ENCODE data around the gene KLHL29. TPM values are rescaled to one million over a fixed set of nuclear protein-coding genes. Genes with fewer than 3 reads are reported as not detected.

Gene KLHL29
- total RNA-seq, 1 donor from 2014 or later = 5.0 TPM

DNA sequence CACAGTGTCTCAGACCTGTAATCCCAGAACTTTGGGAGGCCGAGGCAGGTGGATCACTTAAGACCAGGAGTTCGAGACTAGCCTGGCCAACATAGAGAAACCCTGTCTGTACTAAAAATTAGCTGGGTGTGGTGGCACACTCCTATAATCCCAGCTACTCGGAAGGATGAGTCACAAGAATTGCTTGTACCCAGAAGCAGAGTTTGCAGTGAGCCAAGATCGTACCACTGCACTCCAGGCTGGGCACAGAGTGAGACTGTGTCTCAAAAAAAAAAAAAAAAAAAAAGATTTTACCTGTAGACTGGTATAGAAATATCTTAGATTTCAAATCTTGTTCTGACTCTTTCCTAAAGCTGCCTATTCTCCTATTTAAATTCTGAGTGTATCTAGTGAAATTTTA lies 7.2 kb upstream of the KLHL29 start:
- Mint-ChIP-seq H3K27ac (ENCODE audit: unreplicated experiment) (no peak overlapping the region), H3K4me1 (ENCODE audit: unreplicated experiment) (peaks cover 8% of the 10 kb centered on the region), H3K9me3 (ENCODE audit: unreplicated experiment) (no peaks in the 10 kb centered on the region), H3K27me3 (ENCODE audit: unreplicated experiment) (peaks cover 20% of the 10 kb centered on the region), H3K36me3 (ENCODE audit: unreplicated experiment) (no peaks in the 10 kb centered on the region), H3K4me3 (ENCODE audit: unreplicated experiment) (no peak overlapping the region)
- DNase-seq (ENCODE audit: extremely low spot score, unreplicated experiment) = no peak
- TF ChIP-seq, protein P1, sequence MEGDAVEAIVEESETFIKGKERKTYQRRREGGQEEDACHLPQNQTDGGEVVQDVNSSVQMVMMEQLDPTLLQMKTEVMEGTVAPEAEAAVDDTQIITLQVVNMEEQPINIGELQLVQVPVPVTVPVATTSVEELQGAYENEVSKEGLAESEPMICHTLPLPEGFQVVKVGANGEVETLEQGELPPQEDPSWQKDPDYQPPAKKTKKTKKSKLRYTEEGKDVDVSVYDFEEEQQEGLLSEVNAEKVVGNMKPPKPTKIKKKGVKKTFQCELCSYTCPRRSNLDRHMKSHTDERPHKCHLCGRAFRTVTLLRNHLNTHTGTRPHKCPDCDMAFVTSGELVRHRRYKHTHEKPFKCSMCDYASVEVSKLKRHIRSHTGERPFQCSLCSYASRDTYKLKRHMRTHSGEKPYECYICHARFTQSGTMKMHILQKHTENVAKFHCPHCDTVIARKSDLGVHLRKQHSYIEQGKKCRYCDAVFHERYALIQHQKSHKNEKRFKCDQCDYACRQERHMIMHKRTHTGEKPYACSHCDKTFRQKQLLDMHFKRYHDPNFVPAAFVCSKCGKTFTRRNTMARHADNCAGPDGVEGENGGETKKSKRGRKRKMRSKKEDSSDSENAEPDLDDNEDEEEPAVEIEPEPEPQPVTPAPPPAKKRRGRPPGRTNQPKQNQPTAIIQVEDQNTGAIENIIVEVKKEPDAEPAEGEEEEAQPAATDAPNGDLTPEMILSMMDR (IDR thresholded peaks at IDR 0.05) = no peak

DNA sequence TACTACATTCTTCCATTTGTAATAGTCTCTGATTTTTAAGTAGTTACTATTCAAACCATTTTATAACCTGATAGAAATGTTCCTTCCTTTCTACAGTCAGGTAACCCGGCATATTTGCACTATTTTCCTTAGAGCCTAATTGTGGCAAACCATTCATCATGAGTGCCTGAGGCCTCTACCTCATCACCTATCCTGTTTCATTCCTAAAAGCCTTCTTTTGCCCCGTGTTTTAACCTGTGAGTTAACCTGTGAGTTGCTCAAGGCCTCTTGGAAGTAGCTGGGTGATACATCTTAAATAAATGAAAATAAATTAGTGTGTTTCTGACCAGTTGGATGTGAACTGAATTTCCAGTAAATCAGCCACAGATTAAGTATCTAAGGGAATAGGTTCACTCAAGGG lies 6.5 kb upstream of the KLHL29 start:
- TF ChIP-seq, protein P1 (IDR thresholded peaks at IDR 0.05) = no peak
- DNase-seq (ENCODE audit: extremely low spot score, unreplicated experiment) = no peak
- Mint-ChIP-seq H3K27me3 (ENCODE audit: unreplicated experiment) (peaks cover 18% of the 10 kb centered on the region), H3K4me3 (ENCODE audit: unreplicated experiment) (no peak overlapping the region), H3K36me3 (ENCODE audit: unreplicated experiment) (no peaks in the 10 kb centered on the region), H3K9me3 (ENCODE audit: unreplicated experiment) (no peaks in the 10 kb centered on the region), H3K27ac (ENCODE audit: unreplicated experiment) (no peak overlapping the region), H3K4me1 (ENCODE audit: unreplicated experiment) (peaks cover 8% of the 10 kb centered on the region)

DNA sequence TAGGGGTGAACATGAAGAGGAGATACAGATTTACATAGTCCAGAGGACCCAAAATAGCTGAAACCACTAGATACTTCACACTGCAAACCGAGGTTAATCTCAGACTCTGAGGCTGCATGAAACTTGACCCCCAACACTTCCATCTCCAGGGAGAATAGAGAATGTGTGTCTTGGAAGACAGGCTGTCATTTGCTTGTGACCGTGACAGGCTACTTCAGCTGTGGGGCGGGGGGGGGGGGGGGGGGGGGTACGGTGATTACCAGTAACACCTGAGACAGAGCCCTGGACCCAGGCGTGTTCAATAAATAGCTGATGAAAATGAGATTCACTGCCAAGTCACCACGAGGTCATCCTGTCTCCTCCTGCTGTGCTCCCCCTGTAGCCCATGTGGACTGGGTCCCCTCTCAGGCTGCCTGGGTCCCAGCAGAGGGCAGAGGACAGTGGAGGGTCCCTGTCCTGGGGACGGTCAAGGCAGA lies 5.7 kb upstream of the KLHL29 start:
- Mint-ChIP-seq H3K27ac (ENCODE audit: unreplicated experiment) (no peak overlapping the region), H3K4me1 (ENCODE audit: unreplicated experiment) (peaks cover 9% of the 10 kb centered on the region), H3K4me3 (ENCODE audit: unreplicated experiment) (no peak overlapping the region), H3K9me3 (ENCODE audit: unreplicated experiment) (no peaks in the 10 kb centered on the region), H3K27me3 (ENCODE audit: unreplicated experiment) (peaks cover 13% of the 10 kb centered on the region), H3K36me3 (ENCODE audit: unreplicated experiment) (no peaks in the 10 kb centered on the region)
- DNase-seq (ENCODE audit: extremely low spot score, unreplicated experiment) = no peak
- TF ChIP-seq, protein P1 (IDR thresholded peaks at IDR 0.05) = no peak

DNA sequence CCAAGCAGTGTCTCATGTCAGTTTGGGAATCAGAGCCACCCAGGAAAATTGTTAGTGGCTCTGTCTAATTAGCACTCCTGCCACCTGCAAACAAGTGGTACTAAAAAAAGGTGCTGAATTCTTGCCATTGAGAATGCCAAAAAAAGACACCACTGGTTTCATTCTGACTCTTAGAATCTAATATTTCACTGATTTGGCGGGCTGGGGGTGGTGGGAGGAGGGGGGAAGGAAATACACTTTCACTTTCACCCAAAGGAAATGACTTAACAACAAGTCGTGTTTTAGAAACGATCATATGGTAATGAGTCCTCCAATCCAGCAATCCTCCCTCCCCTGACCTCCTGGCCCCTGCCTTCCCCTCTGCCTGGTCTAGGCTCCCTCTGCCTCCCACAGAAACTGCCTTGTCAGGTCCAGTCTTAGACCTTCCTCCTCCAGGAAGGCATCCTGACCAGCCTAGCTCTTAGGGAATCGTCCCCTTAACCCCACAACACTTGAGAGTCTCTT lies 4.4 kb upstream of the KLHL29 start:
- Mint-ChIP-seq H3K27ac (ENCODE audit: unreplicated experiment) (peak overlapping the region; percentile 39), H3K4me3 (ENCODE audit: unreplicated experiment) (no peak overlapping the region), H3K36me3 (ENCODE audit: unreplicated experiment) (no peaks in the 10 kb centered on the region), H3K27me3 (ENCODE audit: unreplicated experiment) (peaks cover 13% of the 10 kb centered on the region), H3K4me1 (ENCODE audit: unreplicated experiment) (peaks cover 12% of the 10 kb centered on the region), H3K9me3 (ENCODE audit: unreplicated experiment) (no peaks in the 10 kb centered on the region)
- TF ChIP-seq, protein P1 (IDR thresholded peaks at IDR 0.05) = no peak
- DNase-seq (ENCODE audit: extremely low spot score, unreplicated experiment) = no peak

DNA sequence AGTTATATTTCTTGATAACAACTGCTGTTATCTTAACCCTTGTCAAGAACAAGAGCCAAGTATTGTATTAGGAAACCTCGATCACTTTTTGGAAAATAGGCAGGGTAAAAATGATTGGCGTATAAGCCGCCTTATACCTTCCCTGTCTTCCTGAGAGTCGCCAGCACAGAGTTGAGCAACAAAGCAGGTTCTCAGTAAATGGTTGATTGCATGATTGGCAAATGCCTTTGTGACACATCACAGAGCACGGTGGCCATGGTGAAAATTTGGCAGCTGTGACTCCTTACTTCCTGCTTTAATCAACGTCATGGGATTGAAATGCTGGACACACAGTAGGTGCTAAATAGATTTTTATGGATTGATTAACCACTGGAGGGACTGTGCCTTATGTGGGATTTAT lies 3.9 kb upstream of the KLHL29 start:
- Mint-ChIP-seq H3K4me1 (ENCODE audit: unreplicated experiment) (peaks cover 14% of the 10 kb centered on the region), H3K36me3 (ENCODE audit: unreplicated experiment) (no peaks in the 10 kb centered on the region), H3K27me3 (ENCODE audit: unreplicated experiment) (peaks cover 14% of the 10 kb centered on the region), H3K9me3 (ENCODE audit: unreplicated experiment) (no peaks in the 10 kb centered on the region), H3K27ac (ENCODE audit: unreplicated experiment) (peak overlapping the region; percentile 39), H3K4me3 (ENCODE audit: unreplicated experiment) (no peak overlapping the region)
- TF ChIP-seq, protein P1 (IDR thresholded peaks at IDR 0.05) = no peak
- no peak for DNase-seq (ENCODE audit: extremely low spot score, unreplicated experiment)
